ENCODE data around the gene LRRC2. TPM values are rescaled to one million over a fixed set of nuclear protein-coding genes. Genes with fewer than 3 reads are reported as not detected.

Gene LRRC2
- total RNA-seq, 4 donors from 2014 or later: 0.32 to 0.83 (median 0.55) TPM

DNA sequence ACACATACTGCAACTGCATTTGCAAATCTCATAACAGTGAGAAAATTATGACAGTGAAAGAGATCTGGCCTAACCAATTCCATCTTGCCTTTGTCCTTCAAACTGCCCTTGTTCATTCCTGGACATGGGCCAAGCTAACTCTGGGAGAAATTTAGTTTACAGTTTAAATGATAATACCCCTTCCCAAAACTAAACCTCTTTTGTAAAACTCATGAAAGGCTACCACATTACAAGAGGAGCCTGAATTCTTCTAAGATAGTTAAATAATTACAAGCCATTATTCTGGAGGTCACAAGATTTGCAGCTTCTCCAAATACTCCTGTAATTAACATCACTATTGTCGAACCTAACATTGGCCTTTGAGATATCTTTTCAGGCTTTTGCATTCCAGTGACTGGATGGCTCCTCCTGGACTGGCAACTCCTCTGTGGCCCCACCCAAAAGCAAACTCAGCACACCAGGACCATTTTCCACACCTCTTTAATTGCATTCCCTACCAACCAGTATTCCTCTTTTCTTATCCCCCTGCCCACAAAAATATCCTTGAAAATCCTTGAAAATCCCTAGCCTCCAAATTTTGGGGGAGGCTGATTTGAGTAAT, 37.4 kb upstream of the LRRC2 start:
- WGBS: 63% methylated on average over 1 of the region's 1 CpG

DNA sequence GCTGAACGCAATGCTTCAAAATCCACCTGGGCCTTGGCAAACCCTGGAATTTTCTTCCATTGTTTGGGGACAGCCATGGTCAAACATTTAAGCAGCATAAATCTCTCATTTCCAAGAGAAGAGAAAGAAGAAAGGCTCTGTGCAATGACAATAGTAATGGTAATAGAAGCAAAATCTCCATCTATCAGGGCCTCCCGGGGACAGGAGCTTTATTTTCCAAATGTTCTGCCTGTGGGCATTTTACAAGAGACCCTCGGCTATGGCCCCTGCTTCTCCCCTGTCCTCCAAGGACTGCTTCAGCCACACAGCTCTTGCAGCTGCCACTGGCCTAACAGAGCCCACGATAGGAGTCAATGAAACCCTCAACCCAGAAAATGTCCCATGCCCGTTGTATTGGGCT, 33.5 kb upstream of the LRRC2 start:
- H3K4me1 ChIP-seq: no peaks in the 10 kb centered on the region
- no peaks in the 10 kb centered on the region for H3K36me3 ChIP-seq
- intact Hi-C loops (cut with DNase I): no loop called here
- 72% methylated on average over 5 of the region's 5 CpGs for WGBS
- DNase-seq (ENCODE audit: extremely low spot score): no peak
- TF ChIP-seq EP300 (IDR thresholded peaks at IDR 0.05) (no peak), POLR2A (IDR thresholded peaks at IDR 0.05; ENCODE audit: low read depth) (no peak), POLR2AphosphoS5 (IDR thresholded peaks at IDR 0.05) (no peak)
- TF ChIP-seq, protein P1, sequence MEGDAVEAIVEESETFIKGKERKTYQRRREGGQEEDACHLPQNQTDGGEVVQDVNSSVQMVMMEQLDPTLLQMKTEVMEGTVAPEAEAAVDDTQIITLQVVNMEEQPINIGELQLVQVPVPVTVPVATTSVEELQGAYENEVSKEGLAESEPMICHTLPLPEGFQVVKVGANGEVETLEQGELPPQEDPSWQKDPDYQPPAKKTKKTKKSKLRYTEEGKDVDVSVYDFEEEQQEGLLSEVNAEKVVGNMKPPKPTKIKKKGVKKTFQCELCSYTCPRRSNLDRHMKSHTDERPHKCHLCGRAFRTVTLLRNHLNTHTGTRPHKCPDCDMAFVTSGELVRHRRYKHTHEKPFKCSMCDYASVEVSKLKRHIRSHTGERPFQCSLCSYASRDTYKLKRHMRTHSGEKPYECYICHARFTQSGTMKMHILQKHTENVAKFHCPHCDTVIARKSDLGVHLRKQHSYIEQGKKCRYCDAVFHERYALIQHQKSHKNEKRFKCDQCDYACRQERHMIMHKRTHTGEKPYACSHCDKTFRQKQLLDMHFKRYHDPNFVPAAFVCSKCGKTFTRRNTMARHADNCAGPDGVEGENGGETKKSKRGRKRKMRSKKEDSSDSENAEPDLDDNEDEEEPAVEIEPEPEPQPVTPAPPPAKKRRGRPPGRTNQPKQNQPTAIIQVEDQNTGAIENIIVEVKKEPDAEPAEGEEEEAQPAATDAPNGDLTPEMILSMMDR (IDR thresholded peaks at IDR 0.05): no peak
- H3K27me3 ChIP-seq: no peaks in the 10 kb centered on the region
- no peaks in the 10 kb centered on the region for H3K9me3 ChIP-seq
- no peak overlapping the region for H3K27ac ChIP-seq (replicated peaks in 1 of 4)
- H3K4me3 ChIP-seq: no peak overlapping the region

More for the DNA sequence above, 37.4 kb upstream of the LRRC2 start:
- H3K27me3 ChIP-seq: peaks cover 0 to 6% (median 0%) of the 10 kb centered on the region in 4 donors
- no peak for DNase-seq (ENCODE audit: extremely low spot score)
- H3K9me3 ChIP-seq: no peaks in the 10 kb centered on the region
- intact Hi-C loops (cut with DNase I): no loop called here
- no peak overlapping the region for H3K4me3 ChIP-seq
- H3K27ac ChIP-seq (replicated peaks in 1 of 4): no peak overlapping the region
- TF ChIP-seq POLR2A (IDR thresholded peaks at IDR 0.05; ENCODE audit: low read depth): no peak
- TF ChIP-seq EP300 (IDR thresholded peaks at IDR 0.05): no peak
- TF ChIP-seq, protein P1 (IDR thresholded peaks at IDR 0.05): no peak
- TF ChIP-seq POLR2AphosphoS5 (IDR thresholded peaks at IDR 0.05): no peak
- H3K4me1 ChIP-seq: no peaks in the 10 kb centered on the region
- no peaks in the 10 kb centered on the region for H3K36me3 ChIP-seq

DNA sequence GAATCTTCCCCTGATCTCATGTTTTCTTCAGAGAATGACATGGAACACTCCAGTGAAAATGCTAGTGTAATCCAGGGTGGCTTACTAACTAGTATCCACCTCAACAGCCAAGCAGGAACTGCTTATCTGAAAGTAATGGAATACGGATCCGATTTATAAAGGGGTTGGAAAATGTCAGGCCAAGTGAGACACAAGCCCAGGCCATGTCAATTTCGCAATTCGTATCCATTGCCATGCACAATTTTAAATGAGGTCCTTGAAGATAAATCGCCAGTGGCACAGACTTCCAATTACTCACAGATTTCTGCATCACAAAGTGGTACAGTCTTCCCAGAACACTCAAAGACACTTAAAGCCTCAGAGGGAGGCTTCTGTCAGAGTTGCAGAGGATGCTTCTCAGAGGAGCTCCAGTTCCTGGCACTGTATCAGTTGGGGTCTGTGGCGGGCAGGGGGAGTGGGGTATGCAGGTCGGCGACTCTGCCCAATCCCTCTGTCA, 29.8 kb upstream of the LRRC2 start:
- no peak for DNase-seq (ENCODE audit: extremely low spot score)
- Histone ChIP-seq H3K36me3 (no peaks in the 10 kb centered on the region), H3K4me3 (no peak overlapping the region), H3K27ac (replicated peaks in 1 of 4) (no peak overlapping the region), H3K4me1 (no peaks in the 10 kb centered on the region), H3K27me3 (no peaks in the 10 kb centered on the region), H3K9me3 (no peaks in the 10 kb centered on the region)
- WGBS: 91% methylated on average over 8 of the region's 8 CpGs
- TF ChIP-seq POLR2AphosphoS5 (IDR thresholded peaks at IDR 0.05) (no peak), POLR2A (IDR thresholded peaks at IDR 0.05; ENCODE audit: low read depth) (no peak), EP300 (IDR thresholded peaks at IDR 0.05) (no peak)
- TF ChIP-seq, protein P1 (IDR thresholded peaks at IDR 0.05): no peak
- intact Hi-C loops (cut with DNase I): no loop called here

DNA sequence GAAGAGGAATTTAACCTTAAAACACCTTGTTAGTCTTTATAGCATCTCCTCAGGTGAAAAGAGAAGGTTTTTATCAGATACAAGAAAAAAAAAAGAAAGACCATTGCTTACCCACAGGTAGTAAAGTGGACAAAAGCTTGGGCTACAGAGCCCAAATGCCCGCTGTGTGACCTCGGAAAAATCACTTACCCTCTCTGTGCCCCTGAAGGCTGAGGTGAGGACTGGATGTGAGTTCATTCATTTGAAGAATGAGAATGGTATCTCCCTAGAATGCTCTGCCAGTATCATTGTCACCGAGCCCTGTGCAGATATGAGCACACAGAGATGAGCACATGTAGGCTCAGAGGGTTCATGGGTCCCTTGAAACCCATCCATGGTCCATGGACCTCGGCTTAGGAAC, 28.6 kb upstream of the LRRC2 start:
- no peak overlapping the region for H3K27ac ChIP-seq (replicated peaks in 1 of 4)
- no peaks in the 10 kb centered on the region for H3K4me1 ChIP-seq
- no peak for DNase-seq (ENCODE audit: extremely low spot score)
- no peaks in the 10 kb centered on the region for H3K9me3 ChIP-seq
- H3K27me3 ChIP-seq: no peaks in the 10 kb centered on the region
- no peak for TF ChIP-seq EP300 (IDR thresholded peaks at IDR 0.05)
- no peak for TF ChIP-seq POLR2AphosphoS5 (IDR thresholded peaks at IDR 0.05)
- TF ChIP-seq POLR2A (IDR thresholded peaks at IDR 0.05; ENCODE audit: low read depth): no peak
- TF ChIP-seq, protein P1 (IDR thresholded peaks at IDR 0.05): no peak
- H3K4me3 ChIP-seq: no peak overlapping the region
- no peaks in the 10 kb centered on the region for H3K36me3 ChIP-seq
- 97% methylated on average over 4 of the region's 4 CpGs for WGBS
- intact Hi-C loops (cut with DNase I): no loop called here

DNA sequence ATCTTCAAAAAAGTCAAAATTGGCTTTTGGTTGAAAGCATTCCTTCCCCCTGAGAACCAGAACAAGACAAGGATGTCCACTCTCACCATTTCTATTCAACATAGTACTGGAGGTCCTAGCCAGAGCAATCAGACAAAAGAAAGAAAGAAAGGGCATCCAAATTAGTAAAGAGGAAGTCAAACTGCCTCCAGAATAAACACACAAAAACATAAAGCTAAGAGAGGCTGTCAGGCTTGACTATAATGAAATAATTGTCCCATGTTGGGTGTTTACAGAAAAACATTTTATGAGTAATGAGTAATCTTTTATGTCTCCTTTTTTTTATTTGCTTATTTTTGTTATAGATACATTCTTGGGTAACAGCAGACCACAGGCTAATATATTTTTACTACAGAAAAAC, 27.9 kb upstream of the LRRC2 start:
- Histone ChIP-seq H3K9me3 (no peaks in the 10 kb centered on the region), H3K27me3 (no peaks in the 10 kb centered on the region), H3K4me1 (no peaks in the 10 kb centered on the region), H3K4me3 (no peak overlapping the region), H3K36me3 (no peaks in the 10 kb centered on the region), H3K27ac (replicated peaks in 1 of 4) (no peak overlapping the region)
- TF ChIP-seq POLR2AphosphoS5 (IDR thresholded peaks at IDR 0.05): no peak
- no peak for TF ChIP-seq EP300 (IDR thresholded peaks at IDR 0.05)
- TF ChIP-seq, protein P1 (IDR thresholded peaks at IDR 0.05): no peak
- no peak for TF ChIP-seq POLR2A (IDR thresholded peaks at IDR 0.05; ENCODE audit: low read depth)
- intact Hi-C loops (cut with DNase I): no loop called here
- no peak for DNase-seq (ENCODE audit: extremely low spot score)

Data from esophagus muscularis mucosa (tissue), 4 donors.